ENCODE measurements around the gene JMJD4. TPM values are rescaled to one million over a fixed set of nuclear protein-coding genes. Genes with fewer than 3 reads are reported as not detected.

Gene JMJD4
- total RNA-seq, 1 donor from 2014 or later, result 17.8 TPM

- Mint-ChIP-seq H3K27me3 (ENCODE audit: low read depth) (no peaks in the 10 kb centered on the region), H3K36me3 (ENCODE audit: low read depth) (peaks cover 4% of the 10 kb centered on the region), H3K9me3 (ENCODE audit: low read depth) (no peaks in the 10 kb centered on the region), H3K4me3 (ENCODE audit: unreplicated experiment) (no peak overlapping the region), H3K4me1 (ENCODE audit: low read depth) (peaks cover 23% of the 10 kb centered on the region), H3K27ac (ENCODE audit: unreplicated experiment) (no peak overlapping the region)
- no peak for TF ChIP-seq CTCF (IDR thresholded peaks at IDR 0.05)
- no peak for DNase-seq (ENCODE audit: low spot score)
Observed at GRCh38 chr1:227754958-227755357, 19.9 kb upstream of the JMJD4 start.

DNA sequence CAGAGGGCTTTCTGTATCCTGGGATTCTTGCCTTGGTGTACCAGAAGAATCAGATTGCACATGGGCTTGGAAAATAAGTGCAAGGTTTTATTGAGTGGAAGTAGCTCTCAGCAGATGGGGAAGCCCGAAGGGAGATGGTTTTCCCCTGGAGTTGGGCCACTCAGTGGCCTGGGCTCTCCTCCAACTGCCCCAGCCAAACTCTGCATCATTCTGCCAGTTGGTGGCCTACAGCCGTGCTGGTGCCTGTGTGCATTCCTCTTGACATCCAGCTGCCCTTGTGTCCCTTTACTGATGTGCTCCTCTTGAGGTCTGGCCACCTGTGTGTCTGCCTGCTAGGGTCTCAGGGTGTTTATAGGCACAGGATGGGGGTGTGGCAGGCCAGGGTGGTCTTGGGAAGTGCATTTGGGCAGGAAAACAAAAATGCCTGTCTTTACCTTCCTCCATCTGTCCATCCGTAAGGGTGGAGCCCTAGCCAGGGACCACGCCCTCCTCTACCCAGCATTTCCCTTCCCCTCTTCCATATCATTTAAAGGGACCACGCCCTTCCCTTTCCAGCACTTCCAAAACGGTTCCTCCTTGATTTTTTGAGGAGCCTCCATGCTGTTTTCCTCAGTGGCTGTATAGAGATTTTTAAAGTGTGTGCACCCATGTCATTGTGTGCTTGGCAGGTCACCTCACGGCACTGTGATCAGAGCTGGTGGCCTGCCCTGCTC, 19.1 kb upstream of the JMJD4 start:
- H3K4me3 Mint-ChIP-seq (ENCODE audit: unreplicated experiment), result no peak overlapping the region
- no peak overlapping the region for H3K27ac Mint-ChIP-seq (ENCODE audit: unreplicated experiment)
- H3K4me1 Mint-ChIP-seq (ENCODE audit: low read depth), result peaks cover 15% of the 10 kb centered on the region
- TF ChIP-seq CTCF (IDR thresholded peaks at IDR 0.05), result no peak
- no peaks in the 10 kb centered on the region for H3K9me3 Mint-ChIP-seq (ENCODE audit: low read depth)
- no peak for DNase-seq (ENCODE audit: low spot score)
- peaks cover 5% of the 10 kb centered on the region for H3K36me3 Mint-ChIP-seq (ENCODE audit: low read depth)
- H3K27me3 Mint-ChIP-seq (ENCODE audit: low read depth), result no peaks in the 10 kb centered on the region

DNA sequence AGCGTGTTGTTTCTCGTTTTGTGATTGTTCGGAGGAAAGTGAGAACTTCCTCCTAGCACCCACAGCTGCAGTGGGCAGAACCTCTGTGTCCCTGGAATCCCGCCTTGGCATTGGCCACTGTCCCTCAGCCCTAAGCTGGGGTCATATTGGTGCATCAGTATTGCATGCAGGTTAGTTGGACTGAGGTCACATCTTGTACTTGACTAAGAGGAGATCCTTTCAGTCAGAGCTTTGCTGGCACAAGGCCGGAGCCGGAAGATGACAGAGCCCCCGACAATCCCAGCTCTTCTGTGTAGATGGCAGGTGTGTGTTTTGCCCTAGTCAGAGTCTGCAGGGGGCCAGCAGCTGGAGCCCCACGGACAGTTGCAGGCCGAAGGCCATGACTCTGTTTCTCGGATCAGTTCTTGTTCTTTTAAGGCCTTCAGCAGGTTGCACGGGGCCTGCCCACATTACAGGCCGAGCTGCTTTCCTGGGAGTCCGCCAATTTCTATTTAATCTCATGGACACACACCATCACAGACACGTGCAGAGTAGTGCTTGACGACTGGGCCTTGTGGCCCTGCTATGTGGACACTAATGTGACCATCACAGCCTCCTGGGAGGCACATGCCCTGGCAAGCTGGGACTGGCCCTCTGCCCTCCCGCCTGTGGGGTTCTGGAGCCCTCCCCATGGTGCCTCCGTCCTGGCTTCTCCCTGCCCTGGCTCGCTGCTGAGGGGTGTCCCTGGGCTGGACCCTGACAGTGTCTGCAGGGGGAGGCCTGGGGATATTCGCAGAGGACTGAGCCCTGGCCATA, 15.0 kb upstream of the JMJD4 start:
- no peak for TF ChIP-seq CTCF (IDR thresholded peaks at IDR 0.05)
- no peaks in the 10 kb centered on the region for H3K9me3 Mint-ChIP-seq (ENCODE audit: low read depth)
- no peak overlapping the region for H3K27ac Mint-ChIP-seq (ENCODE audit: unreplicated experiment)
- H3K4me3 Mint-ChIP-seq (ENCODE audit: unreplicated experiment), result no peak overlapping the region
- H3K4me1 Mint-ChIP-seq (ENCODE audit: low read depth), result no peaks in the 10 kb centered on the region
- H3K27me3 Mint-ChIP-seq (ENCODE audit: low read depth), result no peaks in the 10 kb centered on the region
- DNase-seq (ENCODE audit: low spot score), result peak; percentile 85
- peaks cover 7% of the 10 kb centered on the region for H3K36me3 Mint-ChIP-seq (ENCODE audit: low read depth)

DNA sequence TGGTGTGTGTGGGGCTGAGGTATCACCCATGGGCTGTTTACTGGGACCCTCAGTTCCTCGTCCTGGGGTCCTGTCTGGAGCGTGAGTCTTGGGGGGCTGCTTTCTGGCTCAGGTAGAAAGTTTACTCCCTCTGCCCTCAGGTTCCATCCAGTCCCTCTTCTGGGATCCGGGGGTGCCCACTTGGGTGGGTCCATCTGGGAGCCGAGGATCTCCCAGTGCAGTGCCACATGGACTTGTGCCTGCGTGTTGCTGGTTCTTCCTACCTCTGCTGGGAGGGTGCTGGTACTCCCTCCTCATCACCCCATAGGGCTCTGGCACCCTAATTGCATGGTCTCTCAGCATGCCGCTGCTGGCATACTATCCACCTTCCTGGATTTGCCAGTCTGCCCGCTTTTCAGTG, 14.1 kb upstream of the JMJD4 start:
- no peak for TF ChIP-seq CTCF (IDR thresholded peaks at IDR 0.05)
- no peak for DNase-seq (ENCODE audit: low spot score)
- no peak overlapping the region for H3K4me3 Mint-ChIP-seq (ENCODE audit: unreplicated experiment)

DNA sequence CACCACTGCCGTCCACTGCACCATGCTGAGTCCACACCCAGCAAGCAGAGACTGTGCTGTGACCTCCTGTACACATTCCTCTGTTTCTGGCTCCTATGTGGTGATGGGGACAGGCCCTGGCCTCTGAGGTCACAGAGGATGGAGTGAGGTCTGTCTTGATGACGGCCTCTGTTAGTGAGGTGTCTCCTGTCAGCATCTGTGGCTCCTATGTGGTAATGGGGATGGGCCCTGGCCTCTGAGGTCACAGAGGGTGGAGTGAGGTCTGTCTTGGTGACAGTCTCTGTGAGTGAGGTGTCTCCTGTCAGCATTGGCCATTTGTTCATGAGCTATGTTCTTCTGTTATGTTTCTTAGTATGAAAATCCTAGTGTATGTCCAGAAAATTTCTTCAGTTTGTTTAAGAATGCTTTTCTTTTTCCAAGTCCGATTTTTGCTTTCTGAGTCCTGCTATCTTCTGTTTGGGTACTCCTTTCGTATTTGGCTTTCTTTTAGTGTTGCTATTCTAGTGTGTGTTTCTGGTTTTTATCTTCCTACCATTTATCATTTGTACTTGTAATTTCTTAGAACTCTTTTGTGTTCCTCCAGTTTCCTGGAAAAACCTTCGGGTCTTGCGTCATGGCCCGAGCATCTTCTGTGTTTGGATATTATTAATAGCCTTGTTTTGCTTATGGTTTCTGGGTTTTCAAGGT, 13.5 kb upstream of the JMJD4 start:
- no peak for TF ChIP-seq CTCF (IDR thresholded peaks at IDR 0.05)
- no peaks in the 10 kb centered on the region for H3K9me3 Mint-ChIP-seq (ENCODE audit: low read depth)
- DNase-seq (ENCODE audit: low spot score), result no peak
- H3K27me3 Mint-ChIP-seq (ENCODE audit: low read depth), result no peaks in the 10 kb centered on the region
- peaks cover 7% of the 10 kb centered on the region for H3K36me3 Mint-ChIP-seq (ENCODE audit: low read depth)
- H3K4me1 Mint-ChIP-seq (ENCODE audit: low read depth), result no peaks in the 10 kb centered on the region
- H3K27ac Mint-ChIP-seq (ENCODE audit: unreplicated experiment), result no peak overlapping the region
- H3K4me3 Mint-ChIP-seq (ENCODE audit: unreplicated experiment), result no peak overlapping the region

More for the DNA sequence above, 14.1 kb upstream of the JMJD4 start:
- Mint-ChIP-seq H3K27me3 (ENCODE audit: low read depth) (no peaks in the 10 kb centered on the region), H3K4me1 (ENCODE audit: low read depth) (no peaks in the 10 kb centered on the region), H3K9me3 (ENCODE audit: low read depth) (no peaks in the 10 kb centered on the region), H3K27ac (ENCODE audit: unreplicated experiment) (no peak overlapping the region), H3K36me3 (ENCODE audit: low read depth) (peaks cover 7% of the 10 kb centered on the region)
